ENCODE data around the gene ZKSCAN2. TPM values are rescaled to one million over a fixed set of nuclear protein-coding genes. Genes with fewer than 3 reads are reported as not detected.
A peak's percentile ranks its signal among the peaks of the same experiment; 100 is the strongest.

ZKSCAN2 gene
- total and polyA plus RNA-seq, 9 of the 15 experiments (the other 6 are each of a cell fraction or from before 2014, with no cell fraction given) = 1.3 to 9.5 (median 4.2) TPM

DNA sequence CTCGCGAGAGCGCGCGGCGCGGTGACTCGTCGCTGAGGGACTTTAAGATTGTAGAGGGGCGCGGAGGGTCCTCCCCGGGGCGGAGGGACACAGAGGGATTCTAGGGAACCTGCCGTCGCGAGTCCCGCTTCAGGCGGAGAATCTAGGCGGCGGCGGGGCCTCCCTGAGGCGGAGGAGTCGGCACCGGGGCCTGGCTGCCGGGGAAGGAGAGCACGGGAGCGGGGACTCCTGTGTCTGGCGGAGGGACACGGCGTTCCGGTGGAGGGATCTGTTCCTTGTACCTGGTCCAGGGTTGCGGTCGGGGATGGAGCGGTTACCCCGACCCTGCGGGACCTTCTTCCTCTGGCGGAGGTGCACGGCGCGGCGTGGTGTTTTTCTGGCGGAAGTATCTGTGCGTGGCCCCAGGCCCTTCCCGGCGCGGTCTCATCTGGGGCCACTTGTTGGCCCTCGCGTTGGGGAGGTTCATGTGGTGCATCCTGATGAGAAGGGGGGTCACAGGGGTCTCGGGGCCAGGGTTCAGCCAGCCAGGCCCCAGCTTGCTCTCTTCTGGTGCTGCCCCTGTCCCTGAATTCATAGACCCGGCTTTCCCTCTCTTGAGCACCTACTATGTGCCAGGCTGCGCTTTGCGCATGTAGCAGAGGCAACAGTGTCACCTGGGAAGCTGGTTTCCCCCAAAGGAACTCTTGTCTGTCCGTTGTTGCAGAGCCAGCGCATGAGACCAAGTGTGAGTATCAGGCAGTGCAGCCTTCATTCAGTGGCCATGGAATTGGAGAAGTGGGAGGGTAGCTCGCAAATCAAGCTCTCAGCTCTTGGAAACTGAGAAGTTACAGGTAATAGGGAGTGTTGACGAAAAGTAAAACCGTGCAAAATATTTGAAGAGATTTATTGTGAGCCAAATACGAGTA lies 563 bp upstream of the ZKSCAN2 start (continued):
- TF ChIP-seq ZNF165 (CRISPR knock-in tag; IDR thresholded peaks at IDR 0.05; ENCODE audit: borderline replicate concordance) (no peak), SIN3B (IDR thresholded peaks at IDR 0.05; ENCODE audit: low read depth) (0 out of 2 replicates have a peak, but pooled peaks have one; percentile 24), C11orf30 (IDR thresholded peaks at IDR 0.05; ENCODE audit: low read depth) (peak; percentile 35; the same call in 1 of the 2 replicates), ZNF280A (IDR thresholded peaks at IDR 0.05; ENCODE audit: low read depth, partially characterized antibody) (no peak), STAG1 (CRISPR knock-in tag; IDR thresholded peaks at IDR 0.05; ENCODE audit: borderline replicate concordance) (no peak), RHOXF2B (CRISPR knock-in tag; conservative IDR thresholded peaks at IDR 0.05) (no peak; the same call in 1 of the 2 replicates), ZNF282 (CRISPR knock-in tag; IDR thresholded peaks at IDR 0.05) (no peak), ZNF764 (CRISPR knock-in tag; IDR thresholded peaks at IDR 0.05; ENCODE audit: low read depth) (no peak), ZNF445 (CRISPR knock-in tag; IDR thresholded peaks at IDR 0.05; ENCODE audit: low read depth) (no peak), ZFP30 (CRISPR knock-in tag; IDR thresholded peaks at IDR 0.05; ENCODE audit: borderline replicate concordance) (no peak), CTBP1 (IDR thresholded peaks at IDR 0.05; ENCODE audit: borderline replicate concordance) (peak; percentile 84), KLF13 (tag; IDR thresholded peaks at IDR 0.05; ENCODE audit: borderline replicate concordance, low read depth) (0 out of 2 replicates have a peak, but pooled peaks have one; percentile 30), SREBF2 (CRISPR knock-in tag; IDR thresholded peaks at IDR 0.05) (0 out of 2 replicates have a peak, but pooled peaks have one; percentile 83), TOE1 (IDR thresholded peaks at IDR 0.05; ENCODE audit: borderline replicate concordance) (peak; percentile 75; the same call in 1 of the 2 replicates), TOE1 (CRISPR knock-in tag; IDR thresholded peaks at IDR 0.05; ENCODE audit: borderline replicate concordance, low read depth) (no peak), FOXO4 (CRISPR knock-in tag; IDR thresholded peaks at IDR 0.05) (no peak), HDGF (IDR thresholded peaks at IDR 0.05) (no peak), CAMTA2 (CRISPR knock-in tag; conservative IDR thresholded peaks at IDR 0.05) (peak; percentile 69; the same call in 1 of the 2 replicates), KAT7 (CRISPR knock-in tag; IDR thresholded peaks at IDR 0.05; ENCODE audit: borderline replicate concordance) (0 out of 2 replicates have a peak, but pooled peaks have one; percentile 28)
- TF ChIP-seq, protein P1, sequence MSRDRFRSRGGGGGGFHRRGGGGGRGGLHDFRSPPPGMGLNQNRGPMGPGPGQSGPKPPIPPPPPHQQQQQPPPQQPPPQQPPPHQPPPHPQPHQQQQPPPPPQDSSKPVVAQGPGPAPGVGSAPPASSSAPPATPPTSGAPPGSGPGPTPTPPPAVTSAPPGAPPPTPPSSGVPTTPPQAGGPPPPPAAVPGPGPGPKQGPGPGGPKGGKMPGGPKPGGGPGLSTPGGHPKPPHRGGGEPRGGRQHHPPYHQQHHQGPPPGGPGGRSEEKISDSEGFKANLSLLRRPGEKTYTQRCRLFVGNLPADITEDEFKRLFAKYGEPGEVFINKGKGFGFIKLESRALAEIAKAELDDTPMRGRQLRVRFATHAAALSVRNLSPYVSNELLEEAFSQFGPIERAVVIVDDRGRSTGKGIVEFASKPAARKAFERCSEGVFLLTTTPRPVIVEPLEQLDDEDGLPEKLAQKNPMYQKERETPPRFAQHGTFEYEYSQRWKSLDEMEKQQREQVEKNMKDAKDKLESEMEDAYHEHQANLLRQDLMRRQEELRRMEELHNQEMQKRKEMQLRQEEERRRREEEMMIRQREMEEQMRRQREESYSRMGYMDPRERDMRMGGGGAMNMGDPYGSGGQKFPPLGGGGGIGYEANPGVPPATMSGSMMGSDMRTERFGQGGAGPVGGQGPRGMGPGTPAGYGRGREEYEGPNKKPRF (IDR thresholded peaks at IDR 0.05; ENCODE audit: low read depth, low read length) = no peak
